ENCODE data around the gene C10orf67. TPM values are rescaled to one million over a fixed set of nuclear protein-coding genes. Genes with fewer than 3 reads are reported as not detected.

The C10orf67 gene
- total and polyA plus RNA-seq, 9 of the 15 experiments (the other 6 are each of a cell fraction or from before 2014, with no cell fraction given) = not detected

- Histone ChIP-seq H3K4me1 (replicated peaks in 1 of 2; ENCODE audit: control insufficient read depth in 2 of 2, insufficient read depth in 2 of 2, low read length in 2 of 2) (no peaks in the 10 kb centered on the region), H3K9ac (ENCODE audit: insufficient read depth in 1 of 2, low read depth in 2 of 2, low read length in 2 of 2) (no peak overlapping the region), H3K27me3 (ENCODE audit: control insufficient read depth in 2 of 2, insufficient read depth in 2 of 2, low read length in 2 of 2) (no peaks in the 10 kb centered on the region), H3K9me1 (ENCODE audit: control insufficient read depth, insufficient read depth, low read length) (no peaks in the 10 kb centered on the region), H4K20me1 (replicated peaks; ENCODE audit: control insufficient read depth, insufficient read depth, low read length) (no peaks in the 10 kb centered on the region), H3K4me2 (ENCODE audit: insufficient read depth, low read length) (no peak overlapping the region), H3K36me3 (ENCODE audit: control insufficient read depth, insufficient read depth, low read length) (no peaks in the 10 kb centered on the region), H3K27ac (ENCODE audit: extremely low read depth, low read depth, low read length) (no peak overlapping the region), H2AFZ (ENCODE audit: low read depth, low read length) (no peak overlapping the region), H3K4me3 (no peak overlapping the region), H3K79me2 (ENCODE audit: control insufficient read depth, insufficient read depth, low read length) (no peaks in the 10 kb centered on the region), H3K9me3 (replicated peaks; ENCODE audit: control insufficient read depth, insufficient read depth, low read depth, low read length) (no peaks in the 10 kb centered on the region)
- intact Hi-C loops (cut with micrococcal nuclease) = no loop called here
- BruUV-seq (replicated peaks) = no TSS peak
- WGBS (ENCODE audit: insufficient coverage, low coverage, missing lambda C conversion rate) = 0% methylated on average over 1 of the region's 1 CpG
- ATAC-seq (no peak), DNase-seq (ENCODE audit: extremely low read depth in 1 of 4, low spot score in 3 of 4) (no peak), FAIRE-seq (no peak)
- ChIA-PET POLR2A (interaction anchor here (0.6 kb wide), 1 partner anchor 294 kb away, joined by 3 read pairs; no protein-coding TSS in a partner anchor), CTCF (ENCODE audit: low intra/inter-chr PET ratio) (no interaction called here)
- TF ChIP-seq RBM25 (IDR thresholded peaks at IDR 0.05; ENCODE audit: low read depth, low read length, severe bottlenecking) (no peak), SUPT5H (IDR thresholded peaks at IDR 0.05) (no peak), EGR1 (conservative IDR thresholded peaks at IDR 0.05) (no peak), ZHX1 (conservative IDR thresholded peaks at IDR 0.05; ENCODE audit: low read length) (no peak), TBL1XR1 (IDR thresholded peaks at IDR 0.05; ENCODE audit: low read length in 2 of 2) (no peak), ZFPM2 (CRISPR knock-in tag; IDR thresholded peaks at IDR 0.05) (no peak), ZC3H4 (CRISPR knock-in tag; IDR thresholded peaks at IDR 0.05; ENCODE audit: borderline replicate concordance) (no peak), ZNF449 (CRISPR knock-in tag; IDR thresholded peaks at IDR 0.05) (no peak), ARHGAP35 (IDR thresholded peaks at IDR 0.05; ENCODE audit: partially characterized antibody) (no peak), TSC22D4 (tag; IDR thresholded peaks at IDR 0.05) (no peak), ZBTB5 (IDR thresholded peaks at IDR 0.05) (no peak), MTA1 (IDR thresholded peaks at IDR 0.05; ENCODE audit: borderline replicate concordance) (no peak), RAD21 (CRISPR knock-in tag; conservative IDR thresholded peaks at IDR 0.05 in 1 of 2, IDR thresholded peaks at IDR 0.05 in 1 of 2) (no peak), ZNF551 (CRISPR knock-in tag; IDR thresholded peaks at IDR 0.05) (no peak), ZBTB7A (IDR thresholded peaks at IDR 0.05; ENCODE audit: borderline replicate concordance, control insufficient read depth, low read depth, low read length) (no peak)
- in situ Hi-C loops (cut with MboI) = loop anchor here (10.0 to 25.0 kb wide), 2 partner anchors 203 to 890 kb away; partner anchors contain the start of gene KIAA1217
These were observed 22.5 kb downstream of the C10orf67 start for GRCh38 chr10:23322082-23322481.

All from K562 (cell line).